Neural crest cell (in vitro differentiated cells): Measurements from ENCODE around the gene FOXA3. TPM values are rescaled to one million over a fixed set of nuclear protein-coding genes. Genes with fewer than 3 reads are reported as not detected.

Experiments
- DNase-seq: peaks from one replicate; pipeline ENCODE4 v3.0.0; 2021; ENCODE audit warnings: low read depth, mixed read lengths, low spot score
- H3K27ac Mint-ChIP-seq: one replicate; pipeline ENCODE4 v1.8.0; 2021; ENCODE audit warnings: mild to moderate bottlenecking, mixed read lengths; ENCODE audit not compliant: unreplicated experiment
- H3K27me3 Mint-ChIP-seq: 2 replicates; pipeline ENCODE4 v1.8.0; 2021; ENCODE audit warnings: low read depth, mild to moderate bottlenecking, mixed read lengths
- H3K36me3 Mint-ChIP-seq: 2 replicates; pipeline ENCODE4 v1.8.0; 2021; ENCODE audit warnings: low read depth, mild to moderate bottlenecking, mixed read lengths
- H3K4me1 Mint-ChIP-seq: 2 replicates; pipeline ENCODE4 v1.8.0; 2021; ENCODE audit warnings: mixed read lengths
- H3K4me3 Mint-ChIP-seq: one replicate; pipeline ENCODE4 v1.8.0; 2021; ENCODE audit warnings: mild to moderate bottlenecking, mixed read lengths
- H3K9me3 Mint-ChIP-seq: 2 replicates; pipeline ENCODE4 v1.8.0; 2021; ENCODE audit warnings: mixed read lengths
- CTCF ChIP-seq: fragments of 200-600 bp; sonication (generic); conservative IDR thresholded peaks from 2 replicates; pipeline ENCODE4 v1.5.0; 2021; ENCODE audit warnings: antibody characterized with exemption, mild to moderate bottlenecking
- total RNA-seq: library from RNA; stranded (reverse); gene quantifications from 2 replicates; pipeline ENCODE4 v1.2.1, GENCODE V29; 2021

FOXA3 gene
- total RNA-seq, 1 donor from 2014 or later: not detected

GRCh38 chr19:45902651-45903625 is 38.8 kb downstream of the FOXA3 start:
- peaks cover 21% of the 10 kb centered on the region for H3K27me3 Mint-ChIP-seq
- no peak for TF ChIP-seq CTCF
- H3K9me3 Mint-ChIP-seq: no peaks in the 10 kb centered on the region
- peaks cover 4% of the 10 kb centered on the region for H3K36me3 Mint-ChIP-seq
- DNase-seq: peak; percentile 99
- H3K4me3 Mint-ChIP-seq: peak overlapping the region; percentile 96
- H3K4me1 Mint-ChIP-seq: peaks cover 11% of the 10 kb centered on the region
- H3K27ac Mint-ChIP-seq: no peak overlapping the region

- no peak overlapping the region for H3K4me3 Mint-ChIP-seq
- no peaks in the 10 kb centered on the region for H3K9me3 Mint-ChIP-seq
- no peak for DNase-seq
- peak overlapping the region; percentile 83 for H3K27ac Mint-ChIP-seq
- H3K4me1 Mint-ChIP-seq: peaks cover 11% of the 10 kb centered on the region
- H3K27me3 Mint-ChIP-seq: peaks cover 25% of the 10 kb centered on the region
- peaks cover 4% of the 10 kb centered on the region for H3K36me3 Mint-ChIP-seq
- no peak for TF ChIP-seq CTCF
Measured at GRCh38 chr19:45905011-45905410, 40.9 kb downstream of the FOXA3 start.

GRCh38 chr19:45906221-45906620 is 42.1 kb downstream of the FOXA3 start:
- no peak for TF ChIP-seq CTCF
- Mint-ChIP-seq H3K9me3 (no peaks in the 10 kb centered on the region), H3K27ac (peak overlapping the region; percentile 78), H3K36me3 (no peaks in the 10 kb centered on the region), H3K4me3 (no peak overlapping the region), H3K27me3 (peaks cover 16% of the 10 kb centered on the region), H3K4me1 (peaks cover 5% of the 10 kb centered on the region)
- no peak for DNase-seq

- peak overlapping the region; percentile 13 for H3K27ac Mint-ChIP-seq
- H3K4me1 Mint-ChIP-seq: no peaks in the 10 kb centered on the region
- peaks cover 4% of the 10 kb centered on the region for H3K27me3 Mint-ChIP-seq
- H3K36me3 Mint-ChIP-seq: no peaks in the 10 kb centered on the region
- no peak for TF ChIP-seq CTCF
- no peaks in the 10 kb centered on the region for H3K9me3 Mint-ChIP-seq
- no peak for DNase-seq
- H3K4me3 Mint-ChIP-seq: no peak overlapping the region
Measured at GRCh38 chr19:45908956-45909355, 44.8 kb downstream of the FOXA3 start.

GRCh38 chr19:45911291-45911690 is 47.2 kb downstream of the FOXA3 start:
- peaks cover under 1% of the 10 kb centered on the region for H3K4me1 Mint-ChIP-seq
- no peak for DNase-seq
- no peaks in the 10 kb centered on the region for H3K36me3 Mint-ChIP-seq
- H3K4me3 Mint-ChIP-seq: no peak overlapping the region
- no peaks in the 10 kb centered on the region for H3K9me3 Mint-ChIP-seq
- no peak for TF ChIP-seq CTCF
- H3K27ac Mint-ChIP-seq: no peak overlapping the region
- H3K27me3 Mint-ChIP-seq: peaks cover 6% of the 10 kb centered on the region
